PFSK-1 (cell line): ENCODE results near the gene TTYH2.

Source experiments
- POLR2AphosphoS5 ChIP-seq: IDR thresholded peaks from 2 replicates; pipeline ENCODE4 v1.6.1; 2012; ENCODE audit warnings: low read depth, mild to moderate bottlenecking, control low read depth, low read length, moderate library complexity
- TF ChIP-seq, protein P1 (sequence below), 2 experiments: IDR thresholded peaks; 2 replicates each; pipeline versions ENCODE4 v1.6.1 to v1.8.0; 2011 to 2012; ENCODE audit warnings: low read depth in 2 of 2, low read length in 2 of 2, control low read depth in 1 of 2, inconsistent platforms in 1 of 2, mild to moderate bottlenecking in 1 of 2, moderate library complexity in 1 of 2; ENCODE audit not compliant: insufficient read depth in 1 of 2

DNA sequence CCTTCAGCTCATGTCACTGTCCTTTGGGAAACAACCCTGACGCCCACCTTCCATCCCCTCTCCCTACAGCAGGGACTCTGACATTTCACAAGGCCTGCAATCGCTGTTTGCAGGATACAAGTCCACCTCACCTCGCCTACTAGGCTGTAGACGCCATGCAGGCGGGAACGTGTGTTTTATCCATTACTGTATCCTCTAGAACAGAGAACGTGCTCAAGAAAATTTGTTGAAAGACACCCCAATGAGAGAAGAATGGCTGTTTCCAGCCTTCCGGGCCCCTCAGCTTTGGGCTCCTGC, 1.5 kb upstream of the TTYH2 start:
- TF ChIP-seq, protein P1, sequence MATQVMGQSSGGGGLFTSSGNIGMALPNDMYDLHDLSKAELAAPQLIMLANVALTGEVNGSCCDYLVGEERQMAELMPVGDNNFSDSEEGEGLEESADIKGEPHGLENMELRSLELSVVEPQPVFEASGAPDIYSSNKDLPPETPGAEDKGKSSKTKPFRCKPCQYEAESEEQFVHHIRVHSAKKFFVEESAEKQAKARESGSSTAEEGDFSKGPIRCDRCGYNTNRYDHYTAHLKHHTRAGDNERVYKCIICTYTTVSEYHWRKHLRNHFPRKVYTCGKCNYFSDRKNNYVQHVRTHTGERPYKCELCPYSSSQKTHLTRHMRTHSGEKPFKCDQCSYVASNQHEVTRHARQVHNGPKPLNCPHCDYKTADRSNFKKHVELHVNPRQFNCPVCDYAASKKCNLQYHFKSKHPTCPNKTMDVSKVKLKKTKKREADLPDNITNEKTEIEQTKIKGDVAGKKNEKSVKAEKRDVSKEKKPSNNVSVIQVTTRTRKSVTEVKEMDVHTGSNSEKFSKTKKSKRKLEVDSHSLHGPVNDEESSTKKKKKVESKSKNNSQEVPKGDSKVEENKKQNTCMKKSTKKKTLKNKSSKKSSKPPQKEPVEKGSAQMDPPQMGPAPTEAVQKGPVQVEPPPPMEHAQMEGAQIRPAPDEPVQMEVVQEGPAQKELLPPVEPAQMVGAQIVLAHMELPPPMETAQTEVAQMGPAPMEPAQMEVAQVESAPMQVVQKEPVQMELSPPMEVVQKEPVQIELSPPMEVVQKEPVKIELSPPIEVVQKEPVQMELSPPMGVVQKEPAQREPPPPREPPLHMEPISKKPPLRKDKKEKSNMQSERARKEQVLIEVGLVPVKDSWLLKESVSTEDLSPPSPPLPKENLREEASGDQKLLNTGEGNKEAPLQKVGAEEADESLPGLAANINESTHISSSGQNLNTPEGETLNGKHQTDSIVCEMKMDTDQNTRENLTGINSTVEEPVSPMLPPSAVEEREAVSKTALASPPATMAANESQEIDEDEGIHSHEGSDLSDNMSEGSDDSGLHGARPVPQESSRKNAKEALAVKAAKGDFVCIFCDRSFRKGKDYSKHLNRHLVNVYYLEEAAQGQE (IDR thresholded peaks at IDR 0.05; ENCODE audit: insufficient read depth in 1 of 2, low read depth in 2 of 2, low read length in 2 of 2), result no peak
- no peak; the same call in 1 of the 2 replicates for TF ChIP-seq POLR2AphosphoS5
